MM.1S (cell line): ENCODE results near the gene TADA2A.

Source experiments
- CTCF ChIP-seq: fragments of 300-600 bp; sonication (generic); IDR thresholded peaks from 2 replicates; pipeline ENCODE4 v1.5.1; 2016; ENCODE audit warnings: antibody characterized with exemption, low read length, mixed read lengths
- EZH2 ChIP-seq: fragments of 300-600 bp; sonication (generic); optimal IDR thresholded peaks from 2 replicates; pipeline ENCODE3; 2017; ENCODE audit warnings: low read depth, mild to moderate bottlenecking, antibody characterized with exemption, low read length, mixed read lengths
- EZH2phosphoT487 ChIP-seq: fragments of 300-600 bp; sonication (generic); IDR thresholded peaks from 2 replicates; pipeline ENCODE4 v1.6.1; 2018; ENCODE audit warnings: antibody characterized with exemption, low read length

- TF ChIP-seq CTCF = no peak
- no peak for TF ChIP-seq EZH2phosphoT487
- no peak for TF ChIP-seq EZH2
These were observed 43.4 kb downstream of the TADA2A start for GRCh38 chr17:37450112-37450511.
